NK-92 (cell line): ENCODE data around the gene SLFNL1.

ENCODE experiments used
- DNase-seq: peaks from one replicate; lab custom pipeline; 2025; ENCODE audit not compliant: unreplicated experiment; lab: John Stamatoyannopoulos, UW

SLFNL1 gene

DNA sequence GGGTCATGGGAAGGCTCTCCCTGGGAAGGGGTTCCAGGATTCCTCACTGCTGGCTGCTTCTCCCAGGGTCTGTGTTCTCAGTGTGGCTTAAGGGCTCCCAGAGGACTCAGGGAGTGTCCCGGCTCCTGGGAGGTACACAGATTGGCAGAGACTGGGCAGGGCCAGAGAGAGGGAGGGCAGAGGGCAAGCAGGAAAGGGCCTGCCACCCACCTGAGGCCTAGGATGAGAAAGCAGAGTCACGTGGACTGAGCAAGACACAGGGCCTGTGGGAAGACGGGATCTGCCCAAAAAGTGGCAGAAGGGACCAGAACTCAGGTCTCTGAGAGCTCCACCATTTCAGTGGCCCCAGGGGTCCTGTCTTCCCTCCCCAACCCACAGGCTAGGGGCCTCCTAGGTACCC, 871 bp downstream of the SLFNL1 start:
- DNase-seq: no peak

DNA sequence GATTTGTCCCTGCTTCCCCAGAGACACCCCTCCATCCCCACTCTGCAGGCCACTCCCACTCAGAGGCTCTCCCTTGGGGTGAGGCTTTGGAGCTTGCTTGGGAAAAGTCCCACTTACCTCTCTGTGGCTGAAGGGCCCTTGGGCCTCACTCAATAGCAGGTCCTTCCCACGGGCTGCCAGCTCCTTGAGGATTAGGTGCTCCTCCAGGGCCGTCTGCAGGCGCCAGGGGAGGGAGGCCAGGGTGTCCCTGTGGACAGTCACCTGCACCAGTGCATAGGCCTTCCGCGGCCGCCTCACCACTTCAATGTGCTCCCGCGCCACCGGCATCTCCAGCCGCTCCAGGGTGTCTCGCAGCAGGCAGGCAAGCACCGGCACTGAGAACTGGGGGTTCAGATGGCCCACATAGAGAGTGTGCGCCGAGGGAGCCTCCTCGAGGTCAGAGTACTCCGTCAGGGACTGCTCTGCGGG, 1.4 kb downstream of the SLFNL1 start:
- DNase-seq: no peak

GRCh38 chr1:41019353-41019745, 2.2 kb downstream of the SLFNL1 start:
- no peak for DNase-seq

DNA sequence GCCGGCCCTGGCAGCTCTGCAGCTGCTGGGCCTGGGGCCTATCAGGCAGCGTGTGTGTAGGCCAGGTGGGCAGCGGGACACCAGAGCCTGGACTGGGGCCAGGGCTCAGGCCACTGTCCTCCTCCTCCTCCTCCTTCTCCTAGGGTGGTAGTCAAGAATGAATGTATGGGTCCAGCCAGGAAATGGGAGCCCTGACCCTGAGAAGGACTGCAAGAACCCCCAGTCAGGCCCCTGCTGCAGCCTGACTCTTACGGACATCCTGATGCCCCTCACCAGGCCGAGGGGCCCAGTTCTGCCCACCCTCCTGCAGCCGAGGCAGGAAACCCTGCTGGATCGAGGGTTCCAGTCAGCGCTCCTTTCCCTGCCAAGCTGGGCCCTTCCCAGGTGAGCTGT, 3.5 kb downstream of the SLFNL1 start:
- DNase-seq: no peak

DNA sequence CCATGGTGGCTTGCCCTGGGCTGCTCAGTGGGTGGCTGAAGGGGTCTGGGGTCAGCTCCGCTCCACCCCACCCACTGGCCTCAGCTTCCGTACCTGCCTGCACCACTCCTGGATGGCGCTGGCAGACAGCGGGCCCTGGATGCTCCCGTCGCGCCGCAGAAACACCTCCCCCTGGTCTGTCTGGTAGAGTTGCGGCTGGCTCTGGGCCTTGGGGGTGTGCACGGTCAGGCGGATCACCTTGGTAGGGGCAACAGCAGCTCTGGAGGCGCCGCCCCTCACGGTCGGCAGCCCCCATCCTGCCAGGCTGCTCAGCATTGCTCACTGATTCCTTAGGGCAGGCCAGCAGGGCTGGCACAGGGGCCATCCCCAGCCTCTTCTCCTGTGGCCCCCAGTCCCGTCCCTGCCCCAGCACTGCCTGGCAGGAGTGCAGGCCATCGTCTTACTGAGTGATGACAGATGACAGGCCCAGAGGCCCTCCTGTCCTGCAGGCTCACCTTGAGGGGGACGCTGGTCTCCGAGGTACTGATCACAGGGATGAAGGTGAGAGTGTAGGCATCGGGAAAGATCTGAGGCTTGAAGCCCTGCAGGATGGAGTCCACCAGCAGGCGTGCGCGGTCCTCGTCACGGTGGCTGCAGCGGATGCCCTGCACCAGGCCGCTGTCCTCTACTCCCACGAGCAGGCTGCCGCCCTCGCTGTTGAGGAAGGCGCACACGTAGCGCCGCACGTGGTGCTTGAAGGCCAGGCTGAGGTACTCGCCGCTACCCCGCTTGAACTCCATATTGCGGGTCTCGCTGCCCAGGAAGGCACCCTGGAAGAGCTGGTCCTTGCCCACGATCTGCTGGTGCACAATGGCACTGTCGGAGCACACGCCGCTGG, 4.1 kb downstream of the SLFNL1 start:
- no peak for DNase-seq

- no peak for DNase-seq
Observed at GRCh38 chr1:41015897-41016470, 5.5 kb downstream of the SLFNL1 start.

GRCh38 chr1:41015281-41015896, 6.1 kb downstream of the SLFNL1 start:
- no peak for DNase-seq

GRCh38 chr1:41014871-41015270, 6.7 kb downstream of the SLFNL1 start:
- no peak for DNase-seq

DNA sequence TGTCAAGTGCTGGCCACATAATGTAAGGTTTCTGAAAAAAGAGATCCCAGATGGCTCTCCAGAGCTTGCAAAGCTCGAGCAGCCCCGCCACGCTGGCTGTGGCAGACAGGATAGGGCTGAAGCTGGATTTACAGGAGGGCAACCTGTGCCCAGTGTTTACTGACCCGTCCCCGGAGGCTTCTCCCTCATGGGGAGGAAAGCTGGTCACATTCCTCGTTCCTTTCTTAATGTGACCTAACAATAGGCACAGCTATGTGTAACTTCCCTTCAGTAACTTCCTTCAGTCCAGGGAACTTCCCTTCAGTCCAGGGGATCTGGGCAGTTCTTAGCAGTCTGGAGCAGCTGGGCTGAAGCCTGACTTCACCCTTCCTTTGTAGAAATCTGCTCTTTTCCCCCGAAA, 7.7 kb downstream of the SLFNL1 start:
- DNase-seq: no peak

DNA sequence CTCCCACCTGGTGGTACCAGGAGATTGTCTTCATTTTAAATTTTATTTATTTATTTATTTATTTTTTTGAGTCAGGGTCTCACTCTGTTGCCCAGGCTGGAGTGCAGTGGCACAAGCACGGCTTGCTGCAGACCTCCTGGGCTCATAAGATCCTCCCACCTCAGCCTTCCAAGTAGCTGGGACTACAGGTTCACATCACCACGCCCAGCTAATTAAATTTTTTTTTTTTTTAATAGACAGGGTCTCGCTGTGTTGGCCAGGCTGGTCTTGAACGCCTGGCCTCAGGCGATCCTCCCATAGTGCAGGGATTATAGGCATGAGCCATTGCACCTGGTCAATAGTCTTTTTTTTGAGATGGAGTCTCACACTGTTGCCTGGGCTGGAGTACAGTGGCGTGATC, 8.5 kb downstream of the SLFNL1 start:
- DNase-seq: no peak

DNA sequence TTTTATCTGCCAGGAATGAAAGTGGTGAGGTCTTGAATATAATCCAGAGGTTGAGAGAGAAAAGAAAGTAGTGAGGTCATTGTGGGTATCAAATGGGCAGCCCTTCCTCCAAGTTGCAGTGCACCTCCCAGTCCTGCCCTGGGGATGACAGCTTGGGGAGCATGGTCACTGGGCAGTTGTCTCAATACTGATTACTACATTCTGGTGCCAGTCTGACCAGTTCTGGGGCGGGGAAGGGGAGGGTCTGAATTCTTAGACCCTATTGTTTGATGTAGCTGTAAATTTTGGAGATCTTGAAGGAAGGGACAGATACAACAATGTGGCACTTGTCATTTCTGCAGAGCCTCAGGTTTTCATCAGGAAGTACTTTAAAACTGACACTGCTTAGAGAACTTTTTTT, 11.2 kb downstream of the SLFNL1 start:
- no peak for DNase-seq

- no peak for DNase-seq
Observed at GRCh38 chr1:41009466-41009865, 12.1 kb downstream of the SLFNL1 start.

GRCh38 chr1:41006942-41007865, 14.3 kb downstream of the SLFNL1 start:
- DNase-seq: no peak

DNA sequence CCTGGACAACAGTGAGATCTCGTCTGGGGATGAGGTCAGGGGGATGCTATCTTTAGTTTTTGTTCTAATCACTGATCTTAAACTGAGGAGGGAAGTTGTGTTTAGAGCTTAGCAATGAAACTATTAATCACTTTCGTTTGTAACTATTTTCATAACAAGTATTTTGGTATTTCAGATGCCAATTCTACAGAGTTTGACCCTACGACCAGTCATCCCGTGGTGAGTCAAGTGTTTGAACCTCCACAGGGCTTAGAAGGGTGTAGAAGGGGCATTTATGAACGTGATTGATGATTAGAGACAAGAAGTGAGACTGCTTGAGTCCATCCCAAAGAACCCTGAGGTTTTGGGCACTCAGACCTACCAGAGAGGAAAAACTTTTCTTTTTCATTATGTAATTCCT, 15.6 kb downstream of the SLFNL1 start:
- DNase-seq: no peak

GRCh38 chr1:41003640-41004220, 17.8 kb downstream of the SLFNL1 start:
- no peak for DNase-seq

- no peak for DNase-seq
Observed at GRCh38 chr1:41003127-41003639, 18.3 kb downstream of the SLFNL1 start.

DNA sequence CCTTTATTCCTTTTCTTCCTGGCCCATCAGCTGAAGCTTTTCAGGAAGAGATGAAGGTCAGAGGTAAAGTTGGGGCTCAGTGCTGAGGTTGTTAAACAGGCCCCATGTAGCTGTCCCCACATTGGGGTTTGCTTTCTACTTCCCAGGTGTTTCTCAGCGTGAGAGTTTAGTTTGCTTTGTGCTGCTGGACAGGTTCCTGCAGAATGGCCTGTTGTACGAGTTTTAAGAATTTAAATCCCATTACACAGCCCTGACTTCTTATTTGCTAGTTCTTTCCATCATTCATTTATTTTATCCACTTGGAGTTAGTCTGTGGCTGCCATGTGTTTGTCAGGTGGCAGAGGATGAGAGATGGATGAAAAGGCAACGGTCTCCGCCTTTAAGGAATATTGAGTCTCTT, 22.9 kb downstream of the SLFNL1 start:
- no peak for DNase-seq

GRCh38 chr1:40997096-40997495, 24.4 kb downstream of the SLFNL1 start:
- DNase-seq: no peak

DNA sequence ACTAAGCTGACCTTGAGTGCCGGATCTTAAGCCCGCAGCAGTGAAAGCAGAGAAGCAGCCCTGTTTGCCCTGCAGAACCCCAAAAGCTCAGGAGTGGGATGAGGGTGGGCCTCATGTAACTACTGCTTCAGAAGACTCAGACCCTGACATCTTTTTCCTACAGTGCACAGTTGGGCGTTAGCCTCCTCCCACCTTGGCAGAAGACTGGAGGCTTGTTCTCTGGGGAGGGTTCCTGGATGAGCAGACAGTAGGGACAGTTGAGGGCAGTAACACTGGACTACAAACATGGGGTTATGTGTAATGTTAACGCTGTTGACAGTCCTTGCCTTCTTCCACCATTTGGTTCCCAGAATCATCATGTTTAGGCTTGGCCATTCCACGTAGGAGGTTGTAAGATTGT, 32.5 kb downstream of the SLFNL1 start:
- no peak for DNase-seq

DNA sequence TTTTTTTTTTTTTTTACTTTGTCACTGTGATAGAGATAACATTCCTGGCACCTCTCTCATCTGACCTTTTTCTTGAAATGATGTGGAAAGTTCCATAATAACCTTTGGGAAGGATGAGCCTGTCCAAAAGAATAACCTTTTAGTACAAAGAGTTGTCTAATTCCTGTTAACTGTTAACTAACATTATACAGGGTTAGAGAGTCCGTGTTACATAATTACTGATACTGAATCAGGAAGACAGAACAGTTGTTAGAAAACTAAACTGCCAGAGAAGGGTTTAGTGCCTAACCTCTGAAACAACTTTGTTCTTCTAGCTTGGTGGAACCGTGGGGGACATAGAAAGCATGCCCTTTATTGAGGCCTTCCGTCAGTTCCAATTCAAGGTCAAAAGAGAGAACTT, 33.2 kb downstream of the SLFNL1 start:
- DNase-seq: no peak
